DOHH2 (cell line): ENCODE results near the gene MASP1.

Experiments
- CTCF ChIP-seq: fragments of 200-600 bp; sonication (generic); IDR thresholded peaks from one replicate; pipeline ENCODE4 v1.5.1; 2014; ENCODE audit warnings: antibody characterized with exemption, mild to moderate bottlenecking, low read depth, low read length; ENCODE audit not compliant: poor library complexity, severe bottlenecking
- EZH2phosphoT487 ChIP-seq: fragments of 200-600 bp; sonication (generic); IDR thresholded peaks from 2 replicates; pipeline ENCODE4 v1.6.1; 2017; ENCODE audit warnings: borderline replicate concordance, mild to moderate bottlenecking, antibody characterized with exemption, low read length, moderate library complexity, mixed read lengths

- TF ChIP-seq CTCF (no peak), EZH2phosphoT487 (no peak)
These were observed 4.3 kb downstream of the MASP1 start for GRCh38 chr3:187287256-187287655.
